GM19043 (cell line): Measurements from ENCODE around the gene C1QTNF1.

Experiments
- ATAC-seq: cut with Tn5 transposase; IDR thresholded peaks from one replicate; pipeline ENCODE4 v1.9.1; 2021; ENCODE audit warnings: low read depth; ENCODE audit not compliant: unreplicated experiment

The C1QTNF1 gene

DNA sequence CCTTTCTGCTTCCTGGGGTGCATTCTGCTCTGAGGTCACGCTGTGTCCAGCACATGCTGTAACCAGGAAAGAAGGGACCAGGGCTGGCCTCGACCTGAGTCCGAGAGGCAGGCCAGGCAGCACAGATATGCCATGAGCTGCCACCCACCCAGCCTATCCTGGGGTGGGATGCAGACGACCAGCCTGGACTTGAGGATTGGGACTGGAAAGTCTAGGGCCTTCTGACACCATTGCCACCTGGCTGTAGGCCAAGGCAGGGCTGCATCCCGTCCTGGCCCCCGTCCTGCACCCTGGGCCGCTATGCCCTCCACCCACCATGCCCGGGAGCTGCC, 65.0 kb downstream of the C1QTNF1 start:
- no peak for ATAC-seq

DNA sequence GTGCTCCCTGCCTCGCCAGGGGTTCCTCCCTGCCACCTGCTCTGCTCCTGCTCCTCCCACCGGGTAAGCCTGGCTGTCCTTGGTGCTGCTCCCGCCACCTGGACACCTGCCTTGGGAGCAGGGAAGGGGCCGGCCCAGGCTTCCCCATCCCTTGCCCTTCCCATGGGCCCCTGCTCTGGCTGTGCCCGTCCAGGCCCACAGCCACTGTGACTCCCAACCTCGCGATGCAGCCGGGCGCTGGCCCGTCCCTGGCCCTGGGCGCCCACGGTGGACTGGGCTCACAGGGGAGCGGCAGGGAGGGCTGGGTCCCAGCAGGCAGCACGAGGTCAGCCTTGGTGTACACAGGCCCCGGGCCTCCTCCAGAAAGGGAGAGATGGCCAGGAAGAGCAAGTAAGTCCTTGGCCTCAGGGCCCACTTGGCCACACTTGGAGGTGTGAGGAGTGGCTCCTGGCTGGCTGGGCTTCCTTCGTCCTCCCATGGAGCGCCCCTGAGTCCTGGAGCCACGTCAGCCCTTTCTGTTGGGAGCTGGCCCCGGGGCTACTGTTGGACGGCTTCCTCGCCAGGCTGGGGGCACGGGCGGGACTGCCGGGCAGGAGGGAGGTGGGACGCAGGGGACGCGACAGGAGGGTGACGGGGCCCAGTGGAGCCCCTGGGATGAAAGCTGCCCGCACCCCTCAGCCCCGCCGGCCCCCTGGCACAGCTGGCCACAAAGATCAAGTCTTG, 65.9 kb downstream of the C1QTNF1 start:
- no peak for ATAC-seq

DNA sequence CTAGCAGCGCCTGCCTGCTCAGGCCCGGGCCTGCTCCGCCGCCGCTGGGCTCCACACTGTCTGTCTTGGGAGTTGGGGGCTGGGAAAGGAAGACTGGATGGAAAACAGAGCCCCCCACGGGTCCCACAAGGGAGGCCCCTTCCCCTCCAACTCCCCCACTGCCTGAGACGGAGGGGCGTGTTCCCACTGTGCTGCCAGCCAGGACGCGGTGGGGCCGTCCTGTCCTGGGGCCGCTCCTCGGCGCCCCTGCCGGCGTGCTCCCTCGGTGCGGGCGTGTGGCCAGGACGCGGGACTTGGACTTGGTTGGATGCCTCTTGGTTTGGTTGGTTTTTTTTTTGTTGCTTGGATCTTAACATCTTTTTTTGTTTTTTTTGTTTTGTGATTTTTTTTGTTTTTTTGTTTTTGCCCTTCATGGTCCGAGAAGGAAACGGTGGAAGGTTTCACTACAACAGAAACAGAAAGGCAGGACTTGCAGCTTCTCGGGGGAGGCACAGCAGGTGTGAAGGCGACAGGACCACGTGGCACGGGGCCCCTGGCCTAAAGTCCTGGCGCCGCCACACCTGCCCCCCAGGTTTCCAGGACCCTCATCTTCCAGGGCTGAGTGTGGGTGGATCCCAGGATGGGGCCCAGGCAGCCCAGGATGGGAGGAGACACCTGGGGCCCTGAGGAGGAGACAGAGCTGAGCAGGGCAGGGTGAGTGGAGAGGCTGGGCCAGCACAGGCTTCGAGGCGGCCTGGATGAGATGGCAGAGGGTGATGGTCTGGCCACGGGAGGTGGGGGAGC, 66.7 kb downstream of the C1QTNF1 start:
- ATAC-seq: no peak

DNA sequence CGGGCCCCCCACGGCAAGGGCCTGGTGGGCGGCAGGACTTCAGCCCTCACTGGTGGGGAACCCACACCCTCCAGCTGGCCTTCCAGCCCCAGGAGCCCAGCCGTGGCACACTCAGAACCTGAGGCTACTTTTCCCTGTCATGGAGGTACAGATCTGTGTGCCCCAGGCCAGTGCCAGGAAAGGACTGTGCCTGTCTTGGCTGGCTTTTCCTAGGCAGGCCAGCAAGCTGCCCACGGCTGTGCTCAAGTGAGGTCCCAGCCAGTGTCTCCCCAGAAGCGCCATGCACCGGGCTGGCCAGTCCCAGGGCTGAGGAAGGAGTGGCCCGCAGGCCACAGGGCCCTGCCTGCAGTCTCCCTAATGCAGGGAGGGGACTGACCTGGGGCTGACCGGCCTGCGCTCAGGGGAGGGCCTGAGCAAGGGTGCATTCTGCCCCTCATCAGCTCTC, 67.3 kb downstream of the C1QTNF1 start:
- ATAC-seq: no peak

DNA sequence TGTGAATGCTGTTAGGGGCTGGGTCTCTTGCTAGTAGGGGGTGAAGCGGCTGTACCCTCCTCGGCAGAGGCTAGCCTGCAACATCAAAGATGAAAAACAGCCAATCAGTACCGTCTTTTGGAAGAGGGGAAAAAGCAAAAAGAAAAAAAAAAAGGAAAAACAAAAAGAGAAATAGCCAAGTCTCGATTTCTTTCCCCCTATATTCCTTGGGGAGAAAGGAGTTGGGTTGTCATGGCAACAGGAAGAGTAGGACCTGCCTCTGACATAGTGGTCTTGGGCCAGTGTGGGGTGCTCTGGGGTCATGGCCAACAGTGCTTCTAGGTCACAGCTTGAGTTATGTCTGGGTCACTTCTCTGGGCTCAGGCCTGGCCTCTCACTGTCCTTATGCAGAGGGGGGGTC, 68.6 kb downstream of the C1QTNF1 start:
- no peak for ATAC-seq

DNA sequence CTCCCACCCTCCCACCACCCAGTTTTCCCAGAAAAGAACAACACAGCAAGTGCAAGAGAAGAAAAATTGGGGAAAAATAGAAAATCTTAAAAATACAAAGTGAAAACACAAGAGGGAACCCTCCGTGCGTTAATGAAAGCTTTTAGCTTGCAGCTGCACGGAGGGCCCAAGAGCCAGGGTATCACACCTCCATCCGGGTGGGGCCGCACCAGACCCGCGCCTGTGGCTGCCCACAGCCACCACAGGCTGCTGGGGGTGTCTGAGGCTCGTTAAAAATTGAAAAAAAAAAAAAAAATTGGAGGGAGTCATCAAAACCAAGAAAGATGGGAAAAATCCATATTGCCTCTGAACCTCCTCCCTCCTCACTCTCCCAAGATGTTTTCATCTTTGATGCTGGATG, 69.3 kb downstream of the C1QTNF1 start:
- no peak for ATAC-seq

DNA sequence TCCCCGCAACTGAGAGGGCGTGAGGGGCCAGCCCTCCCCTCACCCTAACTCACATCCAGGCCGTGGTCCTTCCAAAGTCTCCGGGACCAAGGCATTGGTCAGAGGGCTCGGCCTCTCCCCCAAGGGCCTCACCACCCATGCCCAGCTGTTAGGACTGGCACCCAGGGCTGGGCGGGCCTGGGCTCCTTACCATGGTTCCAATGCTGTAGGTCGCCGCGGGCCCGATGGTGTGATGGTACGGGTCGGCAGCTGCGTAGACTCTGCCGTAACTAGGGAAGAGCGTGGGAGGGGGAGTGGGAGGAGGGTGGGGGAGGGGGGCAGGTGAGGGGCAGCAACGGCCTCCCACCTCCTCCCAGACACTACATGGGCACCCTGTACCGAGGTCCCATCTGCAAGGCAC, 70.3 kb downstream of the C1QTNF1 start:
- ATAC-seq: no peak

DNA sequence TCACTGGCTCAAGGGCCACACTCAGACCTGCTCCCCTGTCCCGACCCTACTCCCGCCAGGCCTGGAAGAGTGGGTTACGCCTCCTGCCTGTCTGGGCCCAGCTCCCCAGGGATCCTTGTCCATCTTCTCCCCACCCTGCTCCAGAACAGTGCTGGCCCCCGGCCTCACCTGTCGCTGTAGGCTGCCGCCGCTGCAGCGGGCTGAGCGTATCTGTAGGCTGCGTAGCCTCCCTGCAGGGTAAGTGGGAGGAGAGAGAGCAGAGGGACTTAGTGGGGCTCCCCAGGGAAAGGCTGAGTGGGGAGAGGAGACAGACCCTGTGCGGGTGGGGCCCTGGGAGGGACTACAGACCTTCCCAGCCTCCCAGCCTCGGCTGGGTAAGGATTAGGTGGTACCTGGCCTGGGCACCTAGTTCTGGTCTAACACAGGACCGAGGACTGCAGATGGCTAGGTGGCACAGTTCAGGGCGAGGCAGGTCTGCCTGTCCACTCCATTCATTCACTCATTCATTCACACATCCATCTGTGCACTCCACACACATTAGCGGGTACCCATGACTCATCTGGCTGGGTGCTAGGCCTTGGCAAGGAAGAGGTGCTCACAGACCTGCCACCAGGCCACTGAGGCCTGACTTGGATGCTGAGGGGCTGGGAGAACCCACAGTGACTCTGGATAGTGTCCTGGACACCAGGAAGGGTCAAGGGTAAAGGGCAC, 71.5 kb downstream of the C1QTNF1 start:
- no peak for ATAC-seq

DNA sequence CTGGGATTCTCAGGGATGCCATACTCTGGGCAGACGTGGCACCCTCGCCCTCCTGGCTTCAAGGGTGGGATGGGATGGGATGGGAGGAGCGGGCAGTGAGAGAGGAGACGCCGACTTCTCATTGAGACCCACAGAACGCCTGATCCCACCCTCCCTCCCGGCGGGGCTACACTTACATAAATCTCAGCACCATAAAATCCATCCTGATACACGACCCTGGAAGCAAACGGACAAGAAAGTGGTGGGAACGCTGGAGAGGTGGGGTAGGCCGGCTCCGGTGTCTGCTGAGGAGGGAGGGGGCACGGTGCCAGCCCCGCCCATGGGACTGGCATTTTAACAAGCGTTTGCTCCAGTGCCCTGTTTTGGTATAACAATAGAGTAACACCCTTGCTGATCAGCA, 72.5 kb downstream of the C1QTNF1 start:
- ATAC-seq: no peak

DNA sequence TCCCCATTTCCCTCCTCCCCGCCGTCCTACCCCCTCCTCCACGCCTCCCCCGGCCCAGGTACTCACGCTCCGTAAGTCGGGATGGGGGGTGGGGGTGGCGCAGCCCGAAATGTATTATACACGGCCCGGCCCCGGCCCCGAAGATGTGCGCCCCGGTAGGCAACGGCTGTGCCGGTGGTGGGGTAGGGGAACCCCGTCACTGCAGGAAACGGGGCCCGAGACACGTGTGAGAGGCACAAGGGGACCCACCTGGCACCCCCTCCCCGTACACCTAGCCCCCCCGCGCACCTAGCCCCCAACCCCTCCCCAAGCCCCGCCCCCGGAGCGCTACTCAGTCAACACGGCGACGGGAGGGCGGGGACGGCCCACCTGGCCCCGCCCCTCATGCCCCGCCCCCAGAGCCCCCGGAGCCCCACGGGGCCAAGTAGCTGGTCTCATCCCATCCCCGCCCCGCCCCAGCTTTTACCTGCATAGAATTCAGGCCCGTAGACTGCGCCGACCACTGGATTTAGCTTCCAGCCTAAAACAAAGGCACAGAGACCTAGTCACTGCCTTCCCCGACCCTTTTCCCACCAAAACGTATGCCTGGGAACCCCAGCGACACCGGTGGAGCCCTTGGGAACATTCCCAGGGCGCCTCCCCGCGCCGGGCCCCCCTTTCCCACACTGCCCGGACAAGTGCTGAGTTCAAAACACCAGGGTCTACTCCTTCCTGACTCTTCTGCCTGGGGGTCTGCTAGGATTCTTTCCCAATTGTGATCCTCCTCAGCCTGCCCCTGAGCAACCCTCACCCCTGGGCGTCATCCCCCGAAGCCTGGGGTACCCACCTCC, 73.5 kb downstream of the C1QTNF1 start:
- no peak for ATAC-seq

DNA sequence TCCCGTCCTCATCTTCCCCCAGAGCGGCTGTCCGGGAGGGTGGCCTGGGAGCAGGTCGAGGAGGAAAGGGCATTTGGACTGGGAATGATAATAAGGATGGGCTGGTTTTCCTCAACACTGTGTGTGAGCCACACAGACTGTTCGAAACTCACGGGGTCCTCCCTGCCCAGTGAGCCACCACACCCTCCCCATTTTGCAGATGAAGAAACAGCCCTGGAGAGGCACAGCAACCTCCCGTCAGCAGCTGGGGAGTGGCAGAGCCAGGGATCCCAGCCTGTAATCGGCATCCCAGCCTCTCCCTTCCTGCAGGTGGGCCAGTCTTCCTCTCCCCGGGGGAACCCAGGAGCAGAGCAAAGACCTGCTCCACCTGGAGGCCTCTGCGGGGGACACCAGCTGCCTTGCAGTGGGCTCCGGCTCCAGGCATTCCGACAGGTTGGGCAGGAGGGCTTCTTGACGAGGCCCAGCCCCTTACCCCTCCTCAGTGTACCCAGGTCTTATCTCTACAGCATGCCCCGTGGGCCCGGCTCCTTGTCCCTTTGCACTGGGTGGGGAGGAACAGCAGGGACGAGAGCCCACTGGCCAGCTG, 74.4 kb downstream of the C1QTNF1 start:
- ATAC-seq: no peak
